ENCODE results near the gene ZFPM1. TPM values are rescaled to one million over a fixed set of nuclear protein-coding genes. Genes with fewer than 3 reads are reported as not detected.

ZFPM1 gene
- total RNA-seq, 4 donors from 2014 or later = 1.9 to 5.3 (median 3.4) TPM

DNA sequence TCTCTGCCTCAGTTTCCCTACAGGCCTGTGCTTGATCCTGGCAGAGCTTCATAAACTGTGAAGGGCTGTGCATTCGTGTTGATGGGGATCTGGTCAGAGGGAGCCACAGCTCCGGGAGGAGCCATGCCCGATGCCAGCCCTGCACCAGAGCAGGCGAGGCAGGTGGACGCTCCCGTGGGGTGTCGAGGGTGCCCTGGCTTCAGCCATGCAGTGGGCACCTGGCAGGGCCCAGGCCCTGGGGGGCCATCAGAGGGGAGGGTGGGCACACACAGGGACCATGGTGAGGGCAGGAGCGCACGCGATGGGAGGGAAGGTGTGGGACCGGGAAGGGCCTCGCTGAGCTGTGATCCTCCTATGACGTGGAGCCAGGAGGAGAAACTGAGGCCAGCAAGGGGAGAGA is 22.0 kb downstream of the ZFPM1 start:
- 93% methylated on average over 13 of the region's 13 CpGs for WGBS, 2 donors
- no peaks in the 10 kb centered on the region for H3K9me3 ChIP-seq

DNA sequence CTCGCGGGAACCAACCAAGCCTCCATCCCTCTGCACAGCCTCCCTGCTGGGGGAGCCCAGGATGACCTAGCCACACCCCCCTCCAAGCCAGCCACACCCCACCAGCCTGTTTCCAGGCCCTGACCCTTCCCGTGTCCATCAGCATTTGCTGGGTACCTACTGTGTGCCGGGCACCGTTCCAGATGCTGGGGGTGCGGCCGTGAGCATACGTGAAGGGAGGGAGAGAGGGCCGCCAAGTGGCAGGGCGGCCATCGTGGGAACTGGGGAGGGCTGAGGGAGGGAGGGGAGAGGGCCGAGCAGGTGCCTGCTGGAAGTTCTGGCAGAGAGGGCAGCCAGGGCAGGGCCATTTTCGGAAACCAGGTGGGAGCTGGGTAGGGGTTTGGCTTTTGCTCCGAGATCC is 23.1 kb downstream of the ZFPM1 start:
- TF ChIP-seq, protein P1, sequence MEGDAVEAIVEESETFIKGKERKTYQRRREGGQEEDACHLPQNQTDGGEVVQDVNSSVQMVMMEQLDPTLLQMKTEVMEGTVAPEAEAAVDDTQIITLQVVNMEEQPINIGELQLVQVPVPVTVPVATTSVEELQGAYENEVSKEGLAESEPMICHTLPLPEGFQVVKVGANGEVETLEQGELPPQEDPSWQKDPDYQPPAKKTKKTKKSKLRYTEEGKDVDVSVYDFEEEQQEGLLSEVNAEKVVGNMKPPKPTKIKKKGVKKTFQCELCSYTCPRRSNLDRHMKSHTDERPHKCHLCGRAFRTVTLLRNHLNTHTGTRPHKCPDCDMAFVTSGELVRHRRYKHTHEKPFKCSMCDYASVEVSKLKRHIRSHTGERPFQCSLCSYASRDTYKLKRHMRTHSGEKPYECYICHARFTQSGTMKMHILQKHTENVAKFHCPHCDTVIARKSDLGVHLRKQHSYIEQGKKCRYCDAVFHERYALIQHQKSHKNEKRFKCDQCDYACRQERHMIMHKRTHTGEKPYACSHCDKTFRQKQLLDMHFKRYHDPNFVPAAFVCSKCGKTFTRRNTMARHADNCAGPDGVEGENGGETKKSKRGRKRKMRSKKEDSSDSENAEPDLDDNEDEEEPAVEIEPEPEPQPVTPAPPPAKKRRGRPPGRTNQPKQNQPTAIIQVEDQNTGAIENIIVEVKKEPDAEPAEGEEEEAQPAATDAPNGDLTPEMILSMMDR (IDR thresholded peaks at IDR 0.05) = no peak
- no peak for TF ChIP-seq POLR2A (IDR thresholded peaks at IDR 0.05)
- no peaks in the 10 kb centered on the region for H3K9me3 ChIP-seq
- WGBS, 2 donors = 80 to 87% methylated on average over 14 of the region's 14 CpGs
- no peaks in the 10 kb centered on the region for H3K4me1 ChIP-seq
- H3K27ac ChIP-seq = no peak overlapping the region
- no peak for DNase-seq
- no peak overlapping the region for H3K4me3 ChIP-seq (replicated peaks in 1 of 3)
- intact Hi-C loops (cut with DNase I) = no loop called here
- no peaks in the 10 kb centered on the region for H3K36me3 ChIP-seq
- H3K27me3 ChIP-seq = no peaks in the 10 kb centered on the region

More for the DNA sequence above, 22.0 kb downstream of the ZFPM1 start:
- no peaks in the 10 kb centered on the region for H3K4me1 ChIP-seq
- H3K27ac ChIP-seq = no peak overlapping the region
- H3K4me3 ChIP-seq (replicated peaks in 1 of 3) = no peak overlapping the region
- no peak for TF ChIP-seq POLR2A (IDR thresholded peaks at IDR 0.05)
- TF ChIP-seq, protein P1 (IDR thresholded peaks at IDR 0.05) = no peak
- H3K27me3 ChIP-seq = no peaks in the 10 kb centered on the region
- intact Hi-C loops (cut with DNase I) = no loop called here
- no peaks in the 10 kb centered on the region for H3K36me3 ChIP-seq
- DNase-seq = no peak

DNA sequence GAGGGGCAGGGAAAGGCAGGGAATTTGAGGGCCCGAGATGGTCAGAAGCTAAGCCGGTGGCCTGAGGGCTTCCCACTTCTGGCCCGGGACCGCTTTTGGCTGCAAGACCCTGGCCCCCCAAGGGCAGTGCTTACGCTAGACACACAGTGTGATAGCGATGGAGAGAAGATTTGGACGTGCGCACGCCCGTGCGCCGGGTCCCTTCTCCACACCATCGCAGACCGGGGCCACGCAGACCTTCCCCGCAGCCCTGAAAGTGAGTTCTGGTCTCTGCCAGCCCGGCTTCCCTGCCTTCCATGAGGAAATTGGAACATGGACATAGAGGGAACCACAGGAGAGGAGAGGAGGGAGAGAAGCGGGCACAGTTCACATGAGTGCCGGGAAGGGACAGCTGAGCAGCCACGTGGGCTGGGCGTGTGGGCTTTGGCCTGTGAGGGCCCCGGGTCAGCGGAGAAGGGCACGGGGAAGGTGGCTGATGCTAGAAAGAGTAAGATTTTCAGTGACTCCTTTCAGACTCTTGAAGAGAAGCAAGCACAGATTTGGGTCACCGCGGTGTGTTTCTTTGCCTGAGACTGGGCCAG is 23.8 kb downstream of the ZFPM1 start:
- TF ChIP-seq POLR2A (IDR thresholded peaks at IDR 0.05) = no peak
- TF ChIP-seq, protein P1 (IDR thresholded peaks at IDR 0.05) = no peak
- intact Hi-C loops (cut with DNase I) = no loop called here
- H3K27ac ChIP-seq = no peak overlapping the region
- no peak overlapping the region for H3K4me3 ChIP-seq (replicated peaks in 1 of 3)
- H3K36me3 ChIP-seq = no peaks in the 10 kb centered on the region
- no peak for DNase-seq
- 92 to 93% methylated on average over 26 of the region's 26 CpGs for WGBS, 2 donors
- no peaks in the 10 kb centered on the region for H3K4me1 ChIP-seq
- no peaks in the 10 kb centered on the region for H3K9me3 ChIP-seq
- H3K27me3 ChIP-seq = no peaks in the 10 kb centered on the region

DNA sequence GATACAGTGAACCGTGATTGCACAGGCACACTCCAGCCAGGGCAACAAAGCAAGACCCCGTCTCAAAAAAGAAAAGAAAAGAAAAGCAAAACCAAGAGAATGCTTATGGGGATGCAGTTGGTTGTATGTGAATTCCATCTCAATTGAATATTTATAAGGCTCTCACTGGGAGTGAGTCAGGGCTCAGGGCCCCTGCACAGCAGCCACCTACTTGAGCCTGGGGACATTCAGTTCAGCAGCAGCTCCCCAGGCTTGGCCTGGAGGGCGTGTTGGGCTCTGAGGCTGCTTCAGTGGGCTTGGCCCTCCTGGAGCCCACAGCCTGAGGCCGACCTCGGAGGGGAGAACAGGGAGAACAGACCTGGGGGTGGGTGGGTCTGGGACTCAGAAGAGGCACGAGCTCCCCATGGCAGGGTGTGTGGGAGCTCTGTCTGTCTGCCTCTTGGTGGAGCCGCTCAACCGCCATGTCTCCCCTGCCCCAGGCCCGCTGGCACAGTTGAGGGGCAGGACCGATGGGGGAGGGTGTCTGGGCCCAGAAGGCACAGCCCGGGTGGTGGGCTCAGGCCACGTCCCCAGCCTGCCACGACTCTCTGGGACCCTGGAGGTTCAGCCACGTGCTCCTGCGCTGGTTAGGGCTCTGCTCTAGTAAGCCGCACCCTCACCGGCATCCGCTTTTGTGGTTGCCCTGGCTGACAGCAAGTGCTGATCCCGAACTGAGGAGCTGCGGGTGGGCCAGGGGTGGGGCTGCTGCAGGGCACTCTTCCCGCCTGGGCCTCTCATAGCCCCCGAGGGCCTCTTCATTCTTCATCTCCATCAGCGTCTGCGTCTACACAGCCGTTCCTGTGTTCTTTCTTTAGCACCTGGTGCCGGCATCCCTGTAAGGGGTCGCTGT is 24.8 kb downstream of the ZFPM1 start:
- H3K27ac ChIP-seq = no peak overlapping the region
- intact Hi-C loops (cut with DNase I) = no loop called here
- H3K4me3 ChIP-seq (replicated peaks in 1 of 3) = no peak overlapping the region
- no peaks in the 10 kb centered on the region for H3K9me3 ChIP-seq
- TF ChIP-seq, protein P1 (IDR thresholded peaks at IDR 0.05) = no peak
- TF ChIP-seq POLR2A (IDR thresholded peaks at IDR 0.05) = no peak
- H3K36me3 ChIP-seq = no peaks in the 10 kb centered on the region
- DNase-seq = no peak
- H3K27me3 ChIP-seq = no peaks in the 10 kb centered on the region
- 67 to 76% methylated on average over 12 to 25 of the region's 27 CpGs for WGBS, 2 donors
- H3K4me1 ChIP-seq = no peaks in the 10 kb centered on the region

Data from thyroid gland (tissue), 4 donors.